ENCODE measurements around the gene SLC16A1. TPM values are rescaled to one million over a fixed set of nuclear protein-coding genes. Genes with fewer than 3 reads are reported as not detected.

Gene SLC16A1
- total and polyA plus RNA-seq, 9 donors: 10.3 to 38.8 (median 23.3) TPM

DNA sequence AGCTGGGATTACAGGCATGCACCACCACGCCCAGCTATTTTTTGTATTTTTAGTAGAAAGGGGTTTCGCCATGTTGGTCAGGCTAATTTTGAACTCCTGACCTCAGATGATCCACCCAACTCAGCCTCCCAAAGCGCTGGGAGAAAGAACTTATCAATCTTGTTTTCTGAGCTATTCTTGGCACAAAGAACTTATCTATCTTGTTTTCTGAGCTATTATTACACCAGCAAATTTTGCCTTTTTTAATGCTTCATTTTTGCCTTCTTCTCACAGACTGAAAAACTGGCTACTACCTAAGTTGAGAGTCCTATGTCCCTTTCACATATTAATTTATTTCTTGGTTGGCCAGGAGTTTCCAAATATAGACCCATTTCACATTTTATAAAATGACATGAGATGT, 9.3 kb downstream of the SLC16A1 start:
- DNase-seq: no peak
- TF ChIP-seq EP300 (IDR thresholded peaks at IDR 0.05): no peak
- no peak for TF ChIP-seq POLR2A (IDR thresholded peaks at IDR 0.05)
- TF ChIP-seq, protein P1, sequence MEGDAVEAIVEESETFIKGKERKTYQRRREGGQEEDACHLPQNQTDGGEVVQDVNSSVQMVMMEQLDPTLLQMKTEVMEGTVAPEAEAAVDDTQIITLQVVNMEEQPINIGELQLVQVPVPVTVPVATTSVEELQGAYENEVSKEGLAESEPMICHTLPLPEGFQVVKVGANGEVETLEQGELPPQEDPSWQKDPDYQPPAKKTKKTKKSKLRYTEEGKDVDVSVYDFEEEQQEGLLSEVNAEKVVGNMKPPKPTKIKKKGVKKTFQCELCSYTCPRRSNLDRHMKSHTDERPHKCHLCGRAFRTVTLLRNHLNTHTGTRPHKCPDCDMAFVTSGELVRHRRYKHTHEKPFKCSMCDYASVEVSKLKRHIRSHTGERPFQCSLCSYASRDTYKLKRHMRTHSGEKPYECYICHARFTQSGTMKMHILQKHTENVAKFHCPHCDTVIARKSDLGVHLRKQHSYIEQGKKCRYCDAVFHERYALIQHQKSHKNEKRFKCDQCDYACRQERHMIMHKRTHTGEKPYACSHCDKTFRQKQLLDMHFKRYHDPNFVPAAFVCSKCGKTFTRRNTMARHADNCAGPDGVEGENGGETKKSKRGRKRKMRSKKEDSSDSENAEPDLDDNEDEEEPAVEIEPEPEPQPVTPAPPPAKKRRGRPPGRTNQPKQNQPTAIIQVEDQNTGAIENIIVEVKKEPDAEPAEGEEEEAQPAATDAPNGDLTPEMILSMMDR (IDR thresholded peaks at IDR 0.05): no peak
- 78 to 87% (median 87%) methylated on average over 3 of the region's 3 CpGs for WGBS, 3 donors
- Histone ChIP-seq H3K27ac (no peak overlapping the region), H3K36me3 (no peaks in the 10 kb centered on the region), H3K9me3 (no peaks in the 10 kb centered on the region), H3K4me1 (ENCODE audit: insufficient read depth) (no peaks in the 10 kb centered on the region), H3K27me3 (no peaks in the 10 kb centered on the region), H3K4me3 (no peak overlapping the region)
- intact Hi-C loops (cut with DNase I): loop anchor here in 1 of 4 donors (10.0 kb wide), 1 partner anchor 62 kb away; no protein-coding TSS in a partner anchor

DNA sequence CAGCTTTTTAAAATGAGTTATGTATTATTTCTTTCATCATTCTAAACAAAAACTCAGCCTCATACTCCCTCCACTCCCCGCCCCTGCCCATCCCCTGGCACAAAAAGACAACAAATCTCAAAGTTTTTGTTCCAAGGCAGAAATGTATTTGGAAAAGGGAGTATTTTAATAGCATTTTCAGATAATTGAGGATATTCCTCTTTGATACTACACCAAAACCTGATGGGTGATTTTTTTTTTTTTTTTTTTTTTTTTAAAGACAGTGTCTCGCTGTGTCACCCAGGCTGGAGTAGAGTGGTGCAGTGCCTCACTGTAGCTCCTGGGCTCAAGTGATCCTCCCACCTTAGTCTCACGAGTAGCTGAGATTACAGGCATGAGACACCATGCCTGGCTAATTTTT, 16.2 kb downstream of the SLC16A1 start:
- TF ChIP-seq, protein P1 (IDR thresholded peaks at IDR 0.05): no peak
- TF ChIP-seq POLR2A (IDR thresholded peaks at IDR 0.05) (no peak), EP300 (IDR thresholded peaks at IDR 0.05) (no peak)
- H3K27ac ChIP-seq: no peak overlapping the region
- intact Hi-C loops (cut with DNase I): loop anchor here in 1 of 4 donors (10.0 kb wide), 1 partner anchor 55 kb away; no protein-coding TSS in a partner anchor
- H3K36me3 ChIP-seq: no peaks in the 10 kb centered on the region
- H3K4me1 ChIP-seq (ENCODE audit: insufficient read depth): no peaks in the 10 kb centered on the region
- 56 to 77% (median 57%) methylated on average over 3 of the region's 3 CpGs for WGBS, 3 donors
- H3K9me3 ChIP-seq: no peaks in the 10 kb centered on the region
- no peaks in the 10 kb centered on the region for H3K27me3 ChIP-seq
- no peak overlapping the region for H3K4me3 ChIP-seq
- no peak for DNase-seq

DNA sequence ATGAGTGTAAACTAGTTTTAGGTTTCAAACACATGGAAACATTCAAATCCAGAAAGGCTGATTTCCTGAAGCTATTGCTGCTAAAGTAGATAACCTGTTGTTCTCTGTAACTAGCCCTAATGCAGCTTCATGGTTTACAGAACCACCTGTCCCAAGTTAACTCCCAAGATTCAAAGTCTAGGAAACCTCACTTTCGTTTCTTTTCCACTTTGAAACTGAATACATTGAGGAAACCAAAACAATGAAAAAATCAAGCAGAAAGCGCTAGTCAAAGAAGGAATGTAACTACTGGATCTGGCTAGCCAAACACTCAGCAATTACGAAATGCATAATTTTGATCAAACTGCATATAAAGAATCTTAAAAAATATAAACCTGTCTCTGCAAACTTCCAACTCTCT, 17.8 kb downstream of the SLC16A1 start:
- TF ChIP-seq EP300 (IDR thresholded peaks at IDR 0.05) (no peak), POLR2A (IDR thresholded peaks at IDR 0.05) (no peak)
- TF ChIP-seq, protein P1 (IDR thresholded peaks at IDR 0.05): no peak
- WGBS, 3 donors: 17 to 40% (median 19%) methylated on average over 3 of the region's 3 CpGs

DNA sequence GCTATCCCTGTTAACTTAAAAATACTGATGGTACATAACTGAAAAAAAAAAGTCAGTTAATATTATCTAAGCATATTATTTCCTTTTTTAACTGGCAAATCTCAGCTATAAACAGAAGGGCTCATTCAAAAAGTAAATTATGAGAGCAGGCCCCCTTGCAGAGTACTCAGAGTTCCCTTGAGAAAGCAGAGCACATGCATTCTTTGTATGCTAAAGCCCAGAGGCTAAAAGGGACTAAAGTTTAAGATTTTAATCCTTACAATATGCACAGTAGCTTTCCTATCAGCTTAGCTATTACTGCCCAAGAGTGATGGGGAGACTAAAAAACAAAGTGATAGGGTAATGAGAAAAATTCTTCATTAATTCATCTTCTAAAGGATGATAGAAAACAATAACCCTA, 18.5 kb downstream of the SLC16A1 start:
- intact Hi-C loops (cut with DNase I): no loop called here
- no peaks in the 10 kb centered on the region for H3K4me1 ChIP-seq (ENCODE audit: insufficient read depth)
- no peak overlapping the region for H3K4me3 ChIP-seq
- no peak overlapping the region for H3K27ac ChIP-seq
- H3K36me3 ChIP-seq: no peaks in the 10 kb centered on the region
- no peak for TF ChIP-seq POLR2A (IDR thresholded peaks at IDR 0.05)
- TF ChIP-seq EP300 (IDR thresholded peaks at IDR 0.05): no peak
- TF ChIP-seq, protein P1 (IDR thresholded peaks at IDR 0.05): no peak
- DNase-seq: no peak
- no peaks in the 10 kb centered on the region for H3K27me3 ChIP-seq
- H3K9me3 ChIP-seq: no peaks in the 10 kb centered on the region

More for the DNA sequence above, 17.8 kb downstream of the SLC16A1 start:
- Histone ChIP-seq H3K27me3 (no peaks in the 10 kb centered on the region), H3K27ac (no peak overlapping the region), H3K9me3 (no peaks in the 10 kb centered on the region), H3K4me1 (ENCODE audit: insufficient read depth) (no peaks in the 10 kb centered on the region), H3K4me3 (no peak overlapping the region), H3K36me3 (no peaks in the 10 kb centered on the region)
- no peak for DNase-seq
- intact Hi-C loops (cut with DNase I): no loop called here

Measured in ovary (tissue), 9 donors.